Chondrocyte (in vitro differentiated cells): ENCODE measurements around the gene CEP70. TPM values are rescaled to one million over a fixed set of nuclear protein-coding genes. Genes with fewer than 3 reads are reported as not detected.
A peak's percentile ranks its signal among the peaks of the same experiment; 100 is the strongest.

Experiments
- DNase-seq: peaks from one replicate; pipeline ENCODE4 v3.0.0; 2021; ENCODE audit warnings: mixed read lengths, low spot score
- H3K27ac Mint-ChIP-seq: one replicate; pipeline ENCODE4 v1.8.0; 2021; ENCODE audit warnings: mild to moderate bottlenecking, moderate library complexity, mixed read lengths; ENCODE audit not compliant: unreplicated experiment
- H3K27me3 Mint-ChIP-seq: 2 replicates; pipeline ENCODE4 v1.8.0; 2021; ENCODE audit warnings: low read depth, mixed read lengths
- H3K36me3 Mint-ChIP-seq: 2 replicates; pipeline ENCODE4 v1.8.0; 2021; ENCODE audit warnings: low read depth, mixed read lengths
- H3K4me1 Mint-ChIP-seq: 2 replicates; pipeline ENCODE4 v1.8.0; 2021; ENCODE audit warnings: low read depth, mild to moderate bottlenecking, mixed read lengths
- H3K4me3 Mint-ChIP-seq: one replicate; pipeline ENCODE4 v1.8.0; 2021; ENCODE audit warnings: mild to moderate bottlenecking, moderate library complexity, mixed read lengths; ENCODE audit not compliant: unreplicated experiment
- H3K9me3 Mint-ChIP-seq: 2 replicates; pipeline ENCODE4 v1.8.0; 2021; ENCODE audit warnings: low read depth, mixed read lengths
- CTCF ChIP-seq: fragments of 200-600 bp; sonication (generic); IDR thresholded peaks from 2 replicates; pipeline ENCODE4 v1.5.0; 2021; ENCODE audit warnings: antibody characterized with exemption, mild to moderate bottlenecking, moderate library complexity
- long read RNA-seq: library from polyadenylated mRNA; stranded (forward); transcript quantifications from one replicate; pipeline ENCODE4 v2.0.0, GENCODE V29; 2021
- total RNA-seq: library from RNA; stranded (reverse); gene quantifications from 3 replicates; pipeline ENCODE4 v1.2.1, GENCODE V29; 2021

CEP70 gene
- 11.4 to 12.9 TPM (median 12.8 TPM) in 3 replicates for total RNA-seq
- long read RNA-seq, transcript CEP70-201 (18 exons, 2,732 nt), result major isoform, 8 of 16 reads
- long read RNA-seq, partial matches to known transcripts, result 1 of 16 reads
- long read RNA-seq, other reads (novel, unspliced or antisense), result 6 of 16 reads

DNA sequence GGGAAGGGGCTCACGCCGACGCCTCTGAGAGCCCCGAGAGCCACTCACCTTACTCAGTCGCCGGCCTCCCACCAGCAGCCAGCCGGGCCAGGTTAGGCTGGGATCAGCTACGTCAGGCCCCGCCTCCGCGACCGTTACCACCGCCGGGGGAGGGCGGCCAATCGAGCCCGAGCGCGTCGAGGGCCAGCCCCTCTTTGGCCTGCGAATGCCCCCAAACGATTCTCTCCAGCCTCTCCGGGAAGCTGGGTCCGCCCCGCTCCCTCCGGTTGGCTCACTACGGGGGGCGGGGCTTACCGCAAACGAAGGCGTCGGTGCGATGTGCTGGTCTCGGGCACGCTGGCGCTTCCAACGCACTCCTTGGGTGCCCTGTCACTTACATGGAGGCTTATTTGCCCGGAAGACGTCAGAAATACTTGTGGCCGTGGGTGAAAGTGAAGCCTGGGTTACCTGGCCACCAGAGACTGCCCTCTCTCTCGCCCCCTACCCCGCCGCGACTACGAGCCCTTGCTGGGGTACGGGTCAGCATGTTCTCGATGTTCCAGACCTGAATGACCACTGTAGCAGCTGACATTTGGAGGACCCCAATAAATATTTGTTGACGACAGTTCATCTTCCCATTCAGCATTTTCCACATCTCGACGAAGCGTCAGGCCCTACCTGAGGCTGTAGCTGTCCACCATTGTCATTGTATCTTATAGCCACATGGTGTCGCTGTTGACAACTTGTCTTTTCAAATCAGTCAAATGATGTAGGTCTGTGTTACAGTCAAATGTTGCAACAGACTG lies at the start of gene CEP70:
Gene CEP70, minus strand, starts transcription at position 111 of the 785 bp plus-strand sequence. CDS start 21,333 bp downstream, outside the sequence.
- H3K4me3 Mint-ChIP-seq, result peak within 1 kb of the TSS; percentile 83
- no peaks in the 10 kb centered on the region for H3K36me3 Mint-ChIP-seq
- peak; percentile 95 for DNase-seq
- H3K27ac Mint-ChIP-seq, result peak within 1 kb of the TSS; percentile 69
- H3K27me3 Mint-ChIP-seq, result no peaks in the 10 kb centered on the region
- H3K9me3 Mint-ChIP-seq, result peaks cover 3% of the 10 kb centered on the region
- H3K4me1 Mint-ChIP-seq, result peaks cover 12% of the 10 kb centered on the region
- TF ChIP-seq CTCF, result peak; percentile 99

- no peak for TF ChIP-seq CTCF
- Mint-ChIP-seq H3K9me3 (peaks cover 54% of the 10 kb centered on the region), H3K4me1 (no peaks in the 10 kb centered on the region), H3K27ac (no peak overlapping the region), H3K36me3 (peaks cover 31% of the 10 kb centered on the region), H3K4me3 (no peak overlapping the region), H3K27me3 (no peaks in the 10 kb centered on the region)
- no peak for DNase-seq
These were observed 48.8 kb upstream of the CEP70 start for GRCh38 chr3:138642927-138643253.

DNA sequence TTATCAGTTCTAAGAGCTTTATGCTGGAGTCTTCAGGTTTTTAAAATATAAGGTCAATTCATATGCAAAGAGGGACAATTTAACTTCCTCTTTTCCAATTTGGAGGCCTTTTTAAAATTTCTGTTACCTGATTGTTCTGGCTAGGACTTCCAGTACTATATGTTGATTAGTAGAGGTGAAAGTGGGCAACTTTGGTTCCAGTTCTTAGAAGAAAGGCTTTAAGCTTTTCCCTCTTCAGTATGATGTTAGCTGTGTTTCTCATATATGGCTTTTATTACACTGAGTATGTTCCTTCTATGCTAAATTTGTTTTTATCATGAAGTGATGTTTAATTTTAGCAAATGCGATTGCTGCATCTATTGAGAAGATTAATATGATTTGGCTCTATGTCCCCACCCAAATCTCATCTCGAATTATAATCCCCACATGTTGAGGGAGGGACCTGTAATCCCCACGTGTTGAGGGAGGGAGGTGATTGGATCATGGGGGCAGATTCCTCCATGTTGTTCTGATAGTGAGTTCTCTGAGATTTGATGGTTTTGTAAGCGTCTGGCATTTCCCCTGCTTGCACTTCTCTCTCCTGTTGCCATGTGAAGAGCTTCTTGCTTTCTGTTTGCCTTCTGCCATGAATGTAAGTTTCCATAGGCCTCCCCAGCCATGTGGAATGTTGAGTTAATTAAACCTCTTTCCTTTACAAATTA lies 48.3 kb upstream of the CEP70 start:
- Mint-ChIP-seq H3K36me3 (peaks cover 27% of the 10 kb centered on the region), H3K4me1 (no peaks in the 10 kb centered on the region), H3K27ac (no peak overlapping the region), H3K4me3 (no peak overlapping the region), H3K27me3 (no peaks in the 10 kb centered on the region), H3K9me3 (peaks cover 51% of the 10 kb centered on the region)
- no peak for DNase-seq
- no peak for TF ChIP-seq CTCF

DNA sequence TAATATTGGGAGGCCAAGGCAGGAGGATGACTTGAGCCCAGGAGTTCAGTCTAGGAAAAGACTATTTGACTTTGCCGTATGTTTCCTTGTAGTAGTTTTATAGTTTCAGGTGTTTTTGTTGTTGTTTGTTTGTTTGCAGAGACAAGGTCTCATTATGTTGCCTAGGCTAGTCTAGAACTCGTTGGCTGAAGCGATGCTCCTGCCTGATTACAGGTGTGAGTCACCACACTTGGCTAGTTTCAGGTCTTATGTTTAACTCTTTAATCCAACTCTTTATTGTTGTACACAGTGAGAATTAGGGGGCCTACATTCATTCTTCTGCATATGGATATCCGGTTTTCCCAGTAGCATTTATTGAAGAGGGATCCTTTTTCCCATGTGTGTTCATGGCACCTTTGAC lies 46.5 kb upstream of the CEP70 start:
- no peak overlapping the region for H3K27ac Mint-ChIP-seq
- H3K4me1 Mint-ChIP-seq, result no peaks in the 10 kb centered on the region
- no peak overlapping the region for H3K4me3 Mint-ChIP-seq
- no peaks in the 10 kb centered on the region for H3K27me3 Mint-ChIP-seq
- no peak for TF ChIP-seq CTCF
- peaks cover 20% of the 10 kb centered on the region for H3K36me3 Mint-ChIP-seq
- peaks cover 40% of the 10 kb centered on the region for H3K9me3 Mint-ChIP-seq
- DNase-seq, result no peak

- Mint-ChIP-seq H3K4me3 (no peak overlapping the region), H3K27ac (no peak overlapping the region), H3K36me3 (peaks cover 12% of the 10 kb centered on the region), H3K4me1 (no peaks in the 10 kb centered on the region), H3K9me3 (peaks cover 25% of the 10 kb centered on the region), H3K27me3 (no peaks in the 10 kb centered on the region)
- TF ChIP-seq CTCF, result no peak
- no peak for DNase-seq
These were observed 44.6 kb upstream of the CEP70 start for GRCh38 chr3:138638641-138639040.
